Chondrocyte (in vitro differentiated cells): ENCODE data around the gene LHFPL3. TPM values are rescaled to one million over a fixed set of nuclear protein-coding genes. Genes with fewer than 3 reads are reported as not detected.

Experiments used
- DNase-seq: peaks from one replicate; pipeline ENCODE4 v3.0.0; 2021; ENCODE audit warnings: mixed read lengths, low spot score
- H3K27ac Mint-ChIP-seq: one replicate; pipeline ENCODE4 v1.8.0; 2021; ENCODE audit warnings: mild to moderate bottlenecking, moderate library complexity, mixed read lengths; ENCODE audit not compliant: unreplicated experiment
- H3K27me3 Mint-ChIP-seq: 2 replicates; pipeline ENCODE4 v1.8.0; 2021; ENCODE audit warnings: low read depth, mixed read lengths
- H3K36me3 Mint-ChIP-seq: 2 replicates; pipeline ENCODE4 v1.8.0; 2021; ENCODE audit warnings: low read depth, mixed read lengths
- H3K4me1 Mint-ChIP-seq: 2 replicates; pipeline ENCODE4 v1.8.0; 2021; ENCODE audit warnings: low read depth, mild to moderate bottlenecking, mixed read lengths
- H3K4me3 Mint-ChIP-seq: one replicate; pipeline ENCODE4 v1.8.0; 2021; ENCODE audit warnings: mild to moderate bottlenecking, moderate library complexity, mixed read lengths; ENCODE audit not compliant: unreplicated experiment
- H3K9me3 Mint-ChIP-seq: 2 replicates; pipeline ENCODE4 v1.8.0; 2021; ENCODE audit warnings: low read depth, mixed read lengths
- CTCF ChIP-seq: fragments of 200-600 bp; sonication (generic); IDR thresholded peaks from 2 replicates; pipeline ENCODE4 v1.5.0; 2021; ENCODE audit warnings: antibody characterized with exemption, mild to moderate bottlenecking, moderate library complexity
- total RNA-seq: library from RNA; stranded (reverse); gene quantifications from 3 replicates; pipeline ENCODE4 v1.2.1, GENCODE V29; 2021

The LHFPL3 gene
- total RNA-seq, 1 donor from 2014 or later: not detected

- peaks cover 6% of the 10 kb centered on the region for H3K27me3 Mint-ChIP-seq
- H3K4me3 Mint-ChIP-seq: no peak overlapping the region
- H3K9me3 Mint-ChIP-seq: no peaks in the 10 kb centered on the region
- no peaks in the 10 kb centered on the region for H3K4me1 Mint-ChIP-seq
- TF ChIP-seq CTCF: no peak
- H3K27ac Mint-ChIP-seq: no peak overlapping the region
- DNase-seq: no peak
- no peaks in the 10 kb centered on the region for H3K36me3 Mint-ChIP-seq
Observed at GRCh38 chr7:104367926-104368325, 39.5 kb downstream of the LHFPL3 start.

- peaks cover 6% of the 10 kb centered on the region for H3K27me3 Mint-ChIP-seq
- no peaks in the 10 kb centered on the region for H3K4me1 Mint-ChIP-seq
- H3K4me3 Mint-ChIP-seq: no peak overlapping the region
- no peaks in the 10 kb centered on the region for H3K9me3 Mint-ChIP-seq
- no peak for DNase-seq
- no peak for TF ChIP-seq CTCF
- H3K27ac Mint-ChIP-seq: no peak overlapping the region
- no peaks in the 10 kb centered on the region for H3K36me3 Mint-ChIP-seq
Observed at GRCh38 chr7:104371216-104371979, 43.0 kb downstream of the LHFPL3 start.

DNA sequence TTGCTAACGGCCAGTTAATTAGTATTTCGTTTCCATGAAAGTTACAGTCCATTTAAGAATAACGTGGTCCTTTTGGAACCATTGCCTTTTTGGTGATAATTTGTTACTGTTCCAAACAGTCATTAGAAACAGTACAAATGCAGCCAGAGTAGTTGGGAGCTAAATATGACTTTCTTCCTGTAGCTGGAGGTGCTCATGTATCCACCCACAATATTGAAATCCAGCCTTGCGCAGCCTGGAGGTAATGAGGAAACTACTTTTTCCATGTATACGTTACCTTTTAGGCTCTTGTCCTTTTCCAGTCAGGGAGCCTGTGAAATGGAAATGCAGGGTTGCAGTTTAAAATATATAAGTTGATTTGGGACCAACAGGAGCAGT, 43.6 kb downstream of the LHFPL3 start:
- no peaks in the 10 kb centered on the region for H3K36me3 Mint-ChIP-seq
- no peaks in the 10 kb centered on the region for H3K9me3 Mint-ChIP-seq
- no peaks in the 10 kb centered on the region for H3K4me1 Mint-ChIP-seq
- no peak overlapping the region for H3K27ac Mint-ChIP-seq
- H3K4me3 Mint-ChIP-seq: no peak overlapping the region
- H3K27me3 Mint-ChIP-seq: peaks cover 6% of the 10 kb centered on the region
- TF ChIP-seq CTCF: no peak
- DNase-seq: no peak

DNA sequence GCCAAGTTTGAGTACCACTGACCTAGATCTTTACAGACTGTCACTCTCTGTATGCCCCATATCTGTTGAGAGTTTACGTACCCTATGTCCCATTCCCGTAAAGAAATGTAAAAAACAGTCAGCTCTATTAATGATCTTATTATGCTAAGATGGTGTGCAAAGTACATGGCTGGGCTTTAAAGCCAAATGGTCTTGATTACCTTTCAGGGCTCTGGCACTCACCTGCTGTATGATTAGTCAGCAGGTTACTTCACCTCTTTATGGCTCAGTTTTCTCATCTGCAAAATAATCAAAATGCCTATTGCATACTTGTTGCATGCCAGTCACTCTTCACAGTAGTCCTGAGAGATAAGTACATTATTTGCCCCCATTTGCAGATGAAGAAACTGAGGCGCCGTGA, 54.2 kb downstream of the LHFPL3 start:
- Mint-ChIP-seq H3K9me3 (peaks cover 14% of the 10 kb centered on the region), H3K4me3 (no peak overlapping the region), H3K4me1 (no peaks in the 10 kb centered on the region), H3K27me3 (peaks cover 3% of the 10 kb centered on the region), H3K36me3 (no peaks in the 10 kb centered on the region), H3K27ac (no peak overlapping the region)
- TF ChIP-seq CTCF: no peak
- no peak for DNase-seq

GRCh38 chr7:104386943-104387342, 58.5 kb downstream of the LHFPL3 start:
- Mint-ChIP-seq H3K4me1 (no peaks in the 10 kb centered on the region), H3K27me3 (no peaks in the 10 kb centered on the region), H3K27ac (no peak overlapping the region), H3K36me3 (no peaks in the 10 kb centered on the region), H3K4me3 (no peak overlapping the region), H3K9me3 (peaks cover 32% of the 10 kb centered on the region)
- no peak for TF ChIP-seq CTCF
- no peak for DNase-seq
